WTC11 (cell line): ENCODE results near the gene DSTN. TPM values are rescaled to one million over a fixed set of nuclear protein-coding genes. Genes with fewer than 3 reads are reported as not detected.

Experiments used
- ATAC-seq: fragments of 200-7000 bp; cut with Tn5 transposase; 2 replicates; pipeline ENCODE4 v1.10.0; 2021; ENCODE audit warnings: mild to moderate bottlenecking, moderate library complexity
- CTCF ChIA-PET: fragments of 300-600 bp; sonication (Branson Sonifier 250); formaldehyde crosslinking; loops from one replicate; lab custom pipeline; 2021; ENCODE audit warnings: antibody characterized with exemption; lab: Charles Lee
- POLR2A ChIA-PET: fragments of 350-600 bp; sonication (Branson Sonifier 250); formaldehyde crosslinking; loops from one replicate; lab custom pipeline; 2021; ENCODE audit warnings: antibody characterized with exemption; lab: Charles Lee
- DNase-seq: peaks from one replicate; pipeline ENCODE4 v3.0.0; 2021; ENCODE audit warnings: low spot score
- H3K27ac Mint-ChIP-seq: 2 replicates; pipeline ENCODE4 v1.8.0; 2021; ENCODE audit warnings: mixed read lengths
- H3K27me3 Mint-ChIP-seq: 2 replicates; pipeline ENCODE4 v1.8.0; 2021; ENCODE audit warnings: low read depth, mild to moderate bottlenecking, moderate library complexity, mixed read lengths
- H3K36me3 Mint-ChIP-seq: 2 replicates; pipeline ENCODE4 v1.8.0; 2021; ENCODE audit warnings: mixed read lengths
- H3K4me1 Mint-ChIP-seq: 2 replicates; pipeline ENCODE4 v1.8.0; 2022; ENCODE audit warnings: mixed read lengths
- H3K4me3 Mint-ChIP-seq: 2 replicates; pipeline ENCODE4 v1.8.0; 2021; ENCODE audit warnings: mild to moderate bottlenecking, moderate library complexity, mixed read lengths
- H3K9me3 Mint-ChIP-seq: 2 replicates; pipeline ENCODE4 v1.8.0; 2021; ENCODE audit warnings: mixed read lengths
- AFF4 ChIP-seq: sonication (generic); formaldehyde crosslinking; IDR thresholded peaks from 2 replicates; pipeline ENCODE4 v1.8.1; 2023; ENCODE audit warnings: mild to moderate bottlenecking, missing genetic modification reagents, borderline replicate concordance
- ATF1 ChIP-seq: sonication (generic); formaldehyde crosslinking; IDR thresholded peaks from 2 replicates; pipeline ENCODE4 v1.8.1; 2023; ENCODE audit warnings: mild to moderate bottlenecking, moderate library complexity, missing genetic modification reagents
- CTCF ChIP-seq: fragments of 200-600 bp; IDR thresholded peaks from 2 replicates; pipeline ENCODE4 v1.8.0; 2022; ENCODE audit warnings: antibody characterized with exemption
- ELF4 ChIP-seq: sonication (generic); formaldehyde crosslinking; IDR thresholded peaks from 2 replicates; pipeline ENCODE4 v1.8.1; 2022; ENCODE audit warnings: low read depth, mild to moderate bottlenecking, moderate library complexity, missing genetic modification reagents
- GRHL2 ChIP-seq: fragments of 250-450 bp; sonication (Bioruptor Pico); IDR thresholded peaks from 2 replicates; pipeline ENCODE4 v1.8.0; 2022; ENCODE audit warnings: mild to moderate bottlenecking, moderate library complexity; ENCODE audit not compliant: insufficient replicate concordance, severe bottlenecking
- IRF1 ChIP-seq: sonication (generic); formaldehyde crosslinking; IDR thresholded peaks from 2 replicates; pipeline ENCODE4 v1.8.0; 2023; ENCODE audit warnings: missing genetic modification reagents
- RORB ChIP-seq: fragments of 250-450 bp; sonication (Bioruptor Pico); IDR thresholded peaks from 2 replicates; pipeline ENCODE4 v1.9.0; 2021; ENCODE audit warnings: mild to moderate bottlenecking
- SP1 ChIP-seq: sonication (generic); formaldehyde crosslinking; conservative IDR thresholded peaks from 2 replicates; pipeline ENCODE4 v1.8.1; 2022; ENCODE audit warnings: missing genetic modification reagents
- ZNF416 ChIP-seq: fragments of 250-450 bp; sonication (Bioruptor Pico); IDR thresholded peaks from 2 replicates; pipeline ENCODE4 v1.9.0; 2021; ENCODE audit warnings: mild to moderate bottlenecking, inconsistent platforms
- ZNF423 ChIP-seq: fragments of 250-450 bp; sonication (Bioruptor Pico); IDR thresholded peaks from 2 replicates; pipeline ENCODE4 v2.1.2; 2022; ENCODE audit warnings: mild to moderate bottlenecking, moderate library complexity
- ZSCAN18 ChIP-seq: fragments of 250-450 bp; sonication (Bioruptor Pico); IDR thresholded peaks from 2 replicates; pipeline ENCODE4 v2.1.2; 2022; ENCODE audit warnings: mild to moderate bottlenecking, moderate library complexity
- total RNA-seq: library from RNA; stranded (reverse); gene quantifications from 3 replicates; pipeline ENCODE4 v1.2.3, GENCODE V29; 2021
- TF ChIP-seq, protein P1 (sequence below): sonication (generic); formaldehyde crosslinking; IDR thresholded peaks from 2 replicates; pipeline ENCODE4 v1.8.0; 2022; ENCODE audit warnings: mild to moderate bottlenecking, missing genetic modification reagents
- TF ChIP-seq, protein P2 (sequence below): sonication (generic); formaldehyde crosslinking; IDR thresholded peaks from 2 replicates; pipeline ENCODE4 v1.8.0; 2022; ENCODE audit warnings: mild to moderate bottlenecking, missing genetic modification reagents
- TF ChIP-seq, protein P3 (sequence below): sonication (generic); formaldehyde crosslinking; IDR thresholded peaks from 2 replicates; pipeline ENCODE4 v1.8.1; 2023; ENCODE audit warnings: mild to moderate bottlenecking, missing genetic modification reagents

DSTN gene
- total RNA-seq, 1 experiment from 2014 or later = 153 TPM

GRCh38 chr20:17559338-17559737 is 10.5 kb upstream of the DSTN start:
- ATAC-seq (no peak), DNase-seq (no peak)
- Mint-ChIP-seq H3K27ac (no peak overlapping the region), H3K4me1 (peaks cover 28% of the 10 kb centered on the region), H3K4me3 (no peak overlapping the region), H3K36me3 (no peaks in the 10 kb centered on the region), H3K9me3 (no peaks in the 10 kb centered on the region), H3K27me3 (no peaks in the 10 kb centered on the region)
- no peak for TF ChIP-seq GRHL2 (CRISPR knock-in tag)
- TF ChIP-seq, protein P1, sequence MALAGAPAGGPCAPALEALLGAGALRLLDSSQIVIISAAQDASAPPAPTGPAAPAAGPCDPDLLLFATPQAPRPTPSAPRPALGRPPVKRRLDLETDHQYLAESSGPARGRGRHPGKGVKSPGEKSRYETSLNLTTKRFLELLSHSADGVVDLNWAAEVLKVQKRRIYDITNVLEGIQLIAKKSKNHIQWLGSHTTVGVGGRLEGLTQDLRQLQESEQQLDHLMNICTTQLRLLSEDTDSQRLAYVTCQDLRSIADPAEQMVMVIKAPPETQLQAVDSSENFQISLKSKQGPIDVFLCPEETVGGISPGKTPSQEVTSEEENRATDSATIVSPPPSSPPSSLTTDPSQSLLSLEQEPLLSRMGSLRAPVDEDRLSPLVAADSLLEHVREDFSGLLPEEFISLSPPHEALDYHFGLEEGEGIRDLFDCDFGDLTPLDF (CRISPR knock-in tag) = no peak
- TF ChIP-seq SP1 (CRISPR knock-in tag) = no peak
- no peak for TF ChIP-seq ZNF423
- POLR2A ChIA-PET = no interaction called here
- CTCF ChIA-PET = interaction anchor here (1.0 to 2.1 kb wide), 4 partner anchors 10 to 58 kb away, joined by 3 to 6 read pairs (median 3); partner anchors contain the start of gene DSTN

GRCh38 chr20:17560344-17561074 is 9.4 kb upstream of the DSTN start:
- CTCF ChIA-PET = interaction anchor here (1.6 kb wide), 1 partner anchor 9 kb away, joined by 3 read pairs; the partner anchor contains the start of gene DSTN
- Mint-ChIP-seq H3K36me3 (no peaks in the 10 kb centered on the region), H3K9me3 (no peaks in the 10 kb centered on the region), H3K4me3 (no peak overlapping the region)
- ATAC-seq = no peak
- DNase-seq = no peak
- TF ChIP-seq, protein P2, sequence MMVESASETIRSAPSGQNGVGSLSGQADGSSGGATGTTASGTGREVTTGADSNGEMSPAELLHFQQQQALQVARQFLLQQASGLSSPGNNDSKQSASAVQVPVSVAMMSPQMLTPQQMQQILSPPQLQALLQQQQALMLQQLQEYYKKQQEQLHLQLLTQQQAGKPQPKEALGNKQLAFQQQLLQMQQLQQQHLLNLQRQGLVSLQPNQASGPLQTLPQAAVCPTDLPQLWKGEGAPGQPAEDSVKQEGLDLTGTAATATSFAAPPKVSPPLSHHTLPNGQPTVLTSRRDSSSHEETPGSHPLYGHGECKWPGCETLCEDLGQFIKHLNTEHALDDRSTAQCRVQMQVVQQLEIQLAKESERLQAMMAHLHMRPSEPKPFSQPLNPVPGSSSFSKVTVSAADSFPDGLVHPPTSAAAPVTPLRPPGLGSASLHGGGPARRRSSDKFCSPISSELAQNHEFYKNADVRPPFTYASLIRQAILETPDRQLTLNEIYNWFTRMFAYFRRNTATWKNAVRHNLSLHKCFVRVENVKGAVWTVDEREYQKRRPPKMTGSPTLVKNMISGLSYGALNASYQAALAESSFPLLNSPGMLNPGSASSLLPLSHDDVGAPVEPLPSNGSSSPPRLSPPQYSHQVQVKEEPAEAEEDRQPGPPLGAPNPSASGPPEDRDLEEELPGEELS (CRISPR knock-in tag) = no peak
- no peak for TF ChIP-seq ZNF416
- TF ChIP-seq, all 79 proteins: peak for 0
- Mint-ChIP-seq H3K4me1 (peaks cover 28% of the 10 kb centered on the region), H3K27me3 (no peaks in the 10 kb centered on the region), H3K27ac (no peak overlapping the region)
- POLR2A ChIA-PET = no interaction called here

- CTCF ChIA-PET = interaction anchor here (0.5 kb wide), 1 partner anchor 32 kb away, joined by 3 read pairs; the partner anchor contains the start of gene BFSP1
- H3K4me3 Mint-ChIP-seq = no peak overlapping the region
- H3K27me3 Mint-ChIP-seq = no peaks in the 10 kb centered on the region
- no peak for ATAC-seq
- H3K36me3 Mint-ChIP-seq = 0 out of 2 replicates have a peak, but pooled peaks cover 2% of the 10 kb centered on the region
- DNase-seq = no peak
- no peak overlapping the region; the same call in 1 of the 2 replicates for H3K27ac Mint-ChIP-seq
- peaks cover 4% of the 10 kb centered on the region; the same call in 1 of the 2 replicates for H3K9me3 Mint-ChIP-seq
- POLR2A ChIA-PET = no interaction called here
- peaks cover 21% of the 10 kb centered on the region for H3K4me1 Mint-ChIP-seq
- TF ChIP-seq RORB = no peak
- TF ChIP-seq, protein P3, sequence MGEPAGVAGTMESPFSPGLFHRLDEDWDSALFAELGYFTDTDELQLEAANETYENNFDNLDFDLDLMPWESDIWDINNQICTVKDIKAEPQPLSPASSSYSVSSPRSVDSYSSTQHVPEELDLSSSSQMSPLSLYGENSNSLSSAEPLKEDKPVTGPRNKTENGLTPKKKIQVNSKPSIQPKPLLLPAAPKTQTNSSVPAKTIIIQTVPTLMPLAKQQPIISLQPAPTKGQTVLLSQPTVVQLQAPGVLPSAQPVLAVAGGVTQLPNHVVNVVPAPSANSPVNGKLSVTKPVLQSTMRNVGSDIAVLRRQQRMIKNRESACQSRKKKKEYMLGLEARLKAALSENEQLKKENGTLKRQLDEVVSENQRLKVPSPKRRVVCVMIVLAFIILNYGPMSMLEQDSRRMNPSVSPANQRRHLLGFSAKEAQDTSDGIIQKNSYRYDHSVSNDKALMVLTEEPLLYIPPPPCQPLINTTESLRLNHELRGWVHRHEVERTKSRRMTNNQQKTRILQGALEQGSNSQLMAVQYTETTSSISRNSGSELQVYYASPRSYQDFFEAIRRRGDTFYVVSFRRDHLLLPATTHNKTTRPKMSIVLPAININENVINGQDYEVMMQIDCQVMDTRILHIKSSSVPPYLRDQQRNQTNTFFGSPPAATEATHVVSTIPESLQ (CRISPR knock-in tag) = no peak
- no peak for TF ChIP-seq ELF4 (CRISPR knock-in tag)
- no peak for TF ChIP-seq ATF1 (CRISPR knock-in tag)
- TF ChIP-seq AFF4 (CRISPR knock-in tag) = no peak
- TF ChIP-seq, protein P2 (CRISPR knock-in tag) = no peak
- no peak for TF ChIP-seq IRF1 (CRISPR knock-in tag)
- TF ChIP-seq CTCF = no peak
- no peak for TF ChIP-seq ZSCAN18 (CRISPR knock-in tag)
Measured at GRCh38 chr20:17562804-17563305, 7.0 kb upstream of the DSTN start.
